ENCODE data around the gene SYNCRIP.
A peak's percentile ranks its signal among the peaks of the same experiment; 100 is the strongest.
"Not testable (repeated sequence)": the region's sequence is repeated elsewhere in the genome, so short reads cannot be mapped to it uniquely, and the experiment has no call there.

Gene SYNCRIP

DNA sequence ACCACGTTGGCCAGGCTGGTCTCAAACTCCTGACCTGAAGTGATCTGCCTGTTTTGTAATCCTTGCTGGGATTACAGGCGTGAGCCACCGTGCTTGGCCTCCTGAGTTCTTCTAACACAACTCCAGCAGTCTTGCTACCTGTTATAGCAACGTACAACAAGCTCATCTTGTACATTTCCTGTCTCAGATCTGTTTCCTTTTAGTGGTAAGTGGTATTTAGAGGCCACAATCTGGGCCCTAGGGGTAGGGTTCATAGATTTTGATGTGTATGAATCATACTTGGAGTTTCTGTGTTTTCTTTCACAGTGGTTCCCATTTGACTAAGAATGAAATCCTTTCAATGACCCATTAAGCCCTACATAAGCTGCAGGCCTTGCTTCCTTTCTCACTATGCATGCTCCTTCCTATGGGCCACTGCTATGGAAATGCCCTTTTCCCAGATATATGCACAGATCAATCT, 27.1 kb upstream of the SYNCRIP start:
- DNase-seq, result no peak

DNA sequence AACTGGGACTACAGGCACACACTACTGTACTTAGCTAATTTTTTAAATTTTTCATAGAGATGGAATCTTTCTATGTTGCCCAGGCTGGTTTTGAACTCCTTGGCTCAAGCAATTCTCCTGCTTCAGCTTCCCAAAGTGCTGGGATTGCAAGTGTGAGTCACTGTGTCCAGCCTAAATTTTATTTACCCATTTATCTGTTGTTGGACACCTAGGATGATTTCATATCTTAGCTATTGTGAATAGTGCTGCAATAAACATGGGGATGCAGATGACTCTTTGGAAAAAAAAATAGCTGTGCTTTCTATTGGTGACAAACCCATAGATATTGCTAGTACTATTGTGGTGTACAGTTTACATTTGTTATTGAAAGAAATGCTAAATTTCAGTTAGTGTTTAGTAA, 19.6 kb upstream of the SYNCRIP start:
- DNase-seq, result no peak

DNA sequence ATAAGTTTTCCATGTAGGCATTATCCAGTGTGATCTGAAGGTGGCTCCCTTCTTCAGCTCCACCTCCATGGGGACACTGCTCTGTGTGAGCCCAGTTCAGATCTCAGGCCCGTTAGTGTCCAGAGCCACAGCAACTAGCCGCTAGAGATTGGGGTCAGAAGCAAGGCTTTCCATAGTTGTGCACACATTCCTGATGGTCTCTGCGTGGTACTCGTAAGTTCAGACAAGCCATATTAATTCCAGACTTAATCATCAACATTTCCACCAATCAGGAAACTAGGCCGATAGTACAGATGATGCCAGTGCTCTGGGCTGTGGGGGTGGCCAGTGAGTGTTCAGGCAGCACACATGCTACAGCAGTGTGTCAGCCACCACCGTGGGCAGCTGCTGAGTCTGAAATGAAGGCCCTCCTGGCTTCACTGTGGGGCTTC, 17.5 kb upstream of the SYNCRIP start:
- peak in 1 of 2 donors; percentile 8 for DNase-seq

DNA sequence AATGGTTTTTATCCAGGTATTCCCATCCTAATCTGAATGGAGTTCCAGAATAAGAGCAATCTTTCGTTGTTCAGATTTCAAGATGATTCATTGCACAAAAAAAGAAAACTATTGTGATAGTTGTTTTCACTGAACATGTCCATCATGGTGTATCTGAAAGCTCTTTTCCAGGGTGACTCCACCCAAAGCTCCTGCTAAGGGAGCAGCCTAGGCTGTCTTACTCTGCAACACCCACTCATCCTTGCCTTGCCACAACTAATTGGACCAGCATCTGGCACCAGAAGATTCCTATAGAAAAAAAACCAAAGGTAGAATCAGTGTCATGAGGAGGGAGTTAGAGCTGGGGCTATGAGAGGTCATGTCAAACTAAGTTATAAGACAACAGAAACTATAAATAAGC, 7.9 kb upstream of the SYNCRIP start:
- DNase-seq, result no peak

DNA sequence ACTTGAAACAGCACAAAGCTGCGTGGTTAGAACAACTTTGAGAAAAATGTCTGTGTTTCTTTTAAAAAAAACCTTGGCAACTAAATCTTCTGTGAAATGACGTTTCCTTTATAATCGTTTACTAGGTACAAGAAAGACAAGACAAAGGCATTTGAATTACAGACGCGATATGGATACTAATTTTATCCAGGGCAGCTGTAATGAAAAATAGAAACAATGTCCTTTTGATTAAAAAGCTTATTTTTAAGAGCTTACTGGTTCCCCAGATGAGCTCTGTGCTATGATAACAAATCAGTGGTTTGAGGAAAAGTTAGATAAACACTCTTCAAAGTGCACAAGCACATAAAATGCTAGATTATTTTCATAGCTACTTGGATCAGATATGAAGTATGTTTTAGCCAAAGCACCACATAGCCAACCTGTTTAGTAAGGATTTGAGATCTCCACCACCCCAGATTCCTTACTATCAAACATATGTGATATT, 1.6 kb upstream of the SYNCRIP start:
- DNase-seq, result no peak

DNA sequence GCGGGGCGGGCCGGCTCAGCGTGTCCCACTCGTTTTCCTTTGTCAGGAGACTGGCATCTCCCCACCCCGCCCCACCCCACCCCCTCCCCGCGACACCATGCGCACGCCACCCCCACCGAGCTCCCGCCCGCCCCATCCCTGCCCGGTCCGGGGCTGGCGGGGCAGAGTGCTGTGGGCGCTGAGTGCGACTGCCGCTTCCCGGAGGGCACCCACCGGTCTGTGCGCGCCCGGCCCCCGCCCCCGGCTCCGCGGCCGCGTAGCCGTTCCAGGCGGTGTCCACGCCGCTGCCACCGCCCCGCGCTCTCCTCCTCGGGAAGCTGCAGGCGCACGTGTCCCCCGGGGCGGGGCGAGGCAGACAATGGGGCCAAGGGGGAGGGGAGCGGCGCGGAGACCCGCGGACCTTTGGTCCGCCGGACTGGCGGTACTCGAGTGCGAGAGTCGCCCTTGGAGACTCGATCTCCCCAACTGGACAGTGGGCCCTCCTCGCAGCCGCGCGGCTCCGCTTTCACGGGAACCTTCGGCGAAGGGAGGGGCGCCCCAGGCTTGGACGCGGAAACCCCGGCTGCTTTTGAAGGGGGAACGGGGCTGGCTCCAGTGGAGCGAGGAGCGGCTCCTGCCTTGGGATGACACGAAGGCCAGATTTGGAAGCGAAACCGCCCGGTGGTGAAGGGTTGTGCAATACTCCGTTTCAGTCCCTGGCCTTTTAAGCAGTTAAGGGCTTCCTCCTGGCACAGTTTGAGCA, 1.0 kb upstream of the SYNCRIP start:
- DNase-seq, result peak; percentile 81 to 89

DNA sequence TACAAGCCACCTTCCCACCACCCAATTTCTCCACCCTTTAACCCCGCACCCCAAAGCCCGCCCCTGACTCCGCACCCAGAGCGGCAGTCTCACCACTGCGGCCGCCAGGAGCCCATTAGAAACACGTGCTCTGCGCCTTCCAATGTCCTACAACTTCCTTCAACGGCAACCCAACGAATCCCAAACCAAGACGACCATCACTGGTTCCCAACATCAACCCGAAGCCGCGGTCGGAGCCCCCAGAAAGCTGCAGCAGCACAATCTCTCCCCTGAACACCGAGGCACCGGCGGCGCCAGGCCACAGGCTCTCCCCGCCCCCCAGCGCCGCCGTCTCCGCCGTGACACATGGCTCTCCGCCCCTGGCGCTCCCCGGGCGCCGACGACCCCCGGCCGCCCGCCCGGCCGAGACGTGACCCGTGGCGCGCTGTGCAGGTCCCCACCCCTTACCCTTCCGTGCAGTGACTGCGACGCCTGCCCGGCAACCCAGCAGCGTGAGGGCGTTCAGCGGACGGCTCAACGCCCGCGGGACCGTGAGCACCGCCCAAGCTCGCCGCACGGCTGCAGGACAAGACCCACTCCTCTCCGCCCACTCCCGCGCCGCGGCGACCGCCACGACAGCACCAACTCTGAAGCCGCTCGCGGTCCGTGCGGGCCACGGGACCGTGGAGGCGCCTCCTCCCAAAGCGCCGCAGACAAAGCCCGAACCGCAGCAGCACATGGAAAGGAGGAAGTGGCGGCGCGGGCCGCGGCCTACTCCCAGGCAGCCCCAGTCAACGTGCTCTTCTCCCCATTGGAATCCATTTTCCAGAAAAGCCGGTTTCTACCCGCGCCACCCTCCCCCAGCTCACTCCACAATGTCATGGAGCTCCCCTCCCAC, 551 bp downstream of the SYNCRIP start:
- DNase-seq, result peak; percentile 29 to 35

DNA sequence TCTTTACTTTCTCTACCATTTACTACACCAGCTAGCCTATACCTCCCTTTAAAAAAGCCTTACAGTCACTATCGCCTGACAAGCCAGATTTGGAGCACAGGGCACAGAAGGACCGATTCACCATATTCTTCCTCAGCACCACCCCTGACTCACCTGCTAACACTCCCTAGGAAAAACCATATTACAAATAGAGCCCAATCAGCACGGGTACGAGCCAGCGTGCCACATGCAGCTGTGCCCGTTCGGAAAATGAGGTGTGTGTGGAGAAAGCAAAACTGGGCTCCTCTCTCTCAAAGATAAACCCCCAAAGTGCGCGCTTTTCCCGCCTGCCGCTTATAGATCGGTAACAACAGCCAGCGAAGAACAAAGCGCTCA, 1.2 kb downstream of the SYNCRIP start:
- DNase-seq, result no peak

DNA sequence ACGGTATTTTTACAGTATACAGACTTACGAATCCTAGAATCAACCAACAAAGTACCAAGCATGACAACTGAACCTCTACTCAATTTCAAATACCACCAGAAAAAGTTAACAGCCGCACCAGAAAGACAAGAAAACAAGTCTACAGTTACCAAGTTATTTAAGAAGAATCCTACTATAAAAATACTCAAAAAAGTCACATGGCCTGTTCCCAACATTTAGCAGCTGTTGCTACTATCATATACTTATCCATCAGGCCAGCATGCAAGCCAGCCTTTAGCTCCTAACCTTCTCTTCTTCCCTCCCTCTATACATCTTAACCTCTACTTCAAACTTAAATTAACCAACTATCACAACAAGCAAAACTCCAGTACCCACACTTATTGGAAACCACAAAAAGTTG, 1.9 kb downstream of the SYNCRIP start:
- DNase-seq, result no peak

DNA sequence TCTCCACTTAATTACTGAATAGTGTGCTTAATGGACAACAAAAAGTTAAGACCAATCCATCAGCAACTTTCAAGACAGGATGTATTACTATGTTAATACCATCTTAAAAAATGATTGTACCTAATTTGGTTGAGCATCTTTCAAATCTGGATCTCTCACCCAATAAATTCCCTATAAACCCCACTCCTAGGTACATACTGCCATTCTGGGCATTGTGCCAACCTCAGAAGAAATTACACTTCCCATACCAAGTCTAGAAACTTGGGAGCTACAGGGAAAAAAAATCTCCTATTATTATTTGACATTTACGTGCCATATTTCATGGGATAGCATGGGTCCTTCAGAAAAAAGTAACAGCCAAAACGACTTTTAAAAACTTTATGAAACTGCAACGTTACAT, 5.1 kb downstream of the SYNCRIP start:
- no peak for DNase-seq

DNA sequence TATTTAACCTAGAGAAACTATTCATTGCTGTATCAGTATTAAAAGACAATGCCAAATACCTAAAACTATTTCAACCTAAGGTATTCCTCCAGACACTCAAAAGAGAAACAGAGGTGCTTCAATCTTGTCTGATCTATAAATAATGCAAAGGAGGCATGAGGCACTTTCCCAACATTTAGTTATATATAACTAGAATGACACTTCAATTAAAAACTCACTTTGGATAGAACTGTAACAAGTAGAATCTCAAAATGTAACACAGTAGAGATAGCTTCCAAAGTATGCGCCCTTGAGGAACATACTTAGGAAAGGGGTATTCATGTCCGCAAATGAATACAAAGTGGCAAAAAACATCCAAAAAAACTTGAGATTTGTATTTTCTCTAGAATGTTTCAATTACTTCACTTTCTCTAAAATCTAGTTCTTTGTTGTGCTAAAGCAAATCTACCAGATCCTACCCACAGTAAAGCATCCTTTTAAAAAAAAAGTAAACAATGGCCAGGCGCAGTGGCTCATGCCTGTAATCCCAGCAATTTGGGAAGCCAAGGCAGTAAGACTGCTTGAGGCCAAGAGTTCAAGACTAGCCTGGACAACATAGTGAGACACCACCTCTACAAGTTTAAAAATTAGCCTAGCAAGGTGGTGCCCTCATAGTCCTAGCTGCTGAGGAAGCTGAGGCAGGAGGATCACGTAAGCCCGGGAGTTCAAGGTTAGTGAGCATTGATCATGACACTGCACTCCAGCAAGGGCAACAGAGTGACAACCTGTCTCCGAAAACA, 10.3 kb downstream of the SYNCRIP start:
- DNase-seq, result no peak

DNA sequence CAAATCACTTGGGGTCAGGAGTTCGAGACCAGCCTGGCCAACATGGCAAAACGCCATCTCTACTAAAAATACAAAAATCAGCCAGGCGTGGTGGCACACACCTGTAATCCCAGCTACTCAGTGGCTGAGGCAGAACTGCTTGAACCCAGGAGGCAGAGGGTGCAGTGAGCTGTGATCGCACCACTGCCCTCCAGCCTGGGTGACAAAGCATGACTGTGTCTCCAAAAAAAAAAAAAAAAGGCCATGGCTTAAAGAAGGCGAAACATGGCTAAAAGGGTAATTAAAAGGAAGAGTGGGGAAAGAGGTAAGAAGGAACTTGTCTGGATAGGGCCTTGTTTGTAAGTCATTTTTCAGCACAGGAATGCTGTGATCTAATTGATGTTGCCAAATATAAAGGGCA, 11.6 kb downstream of the SYNCRIP start:
- DNase-seq, result not testable (repeated sequence)

DNA sequence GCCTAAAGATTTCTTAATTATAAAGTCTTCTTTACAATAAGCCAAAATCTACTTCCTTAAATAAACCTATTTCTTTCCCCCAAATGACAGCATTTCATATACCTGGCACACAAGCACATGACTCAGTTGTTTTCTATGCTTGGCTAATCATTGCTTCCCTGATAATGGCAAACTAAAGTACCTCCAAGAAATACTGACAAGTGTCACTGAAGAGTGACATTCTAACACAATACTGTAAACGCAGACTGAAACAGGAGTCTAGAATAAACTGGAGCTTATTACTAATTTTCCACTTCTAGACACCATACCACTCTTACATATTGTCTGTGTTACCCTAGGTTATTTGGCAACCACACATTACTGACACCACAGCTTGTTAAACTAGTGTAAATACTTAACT, 14.3 kb downstream of the SYNCRIP start:
- DNase-seq, result no peak

DNA sequence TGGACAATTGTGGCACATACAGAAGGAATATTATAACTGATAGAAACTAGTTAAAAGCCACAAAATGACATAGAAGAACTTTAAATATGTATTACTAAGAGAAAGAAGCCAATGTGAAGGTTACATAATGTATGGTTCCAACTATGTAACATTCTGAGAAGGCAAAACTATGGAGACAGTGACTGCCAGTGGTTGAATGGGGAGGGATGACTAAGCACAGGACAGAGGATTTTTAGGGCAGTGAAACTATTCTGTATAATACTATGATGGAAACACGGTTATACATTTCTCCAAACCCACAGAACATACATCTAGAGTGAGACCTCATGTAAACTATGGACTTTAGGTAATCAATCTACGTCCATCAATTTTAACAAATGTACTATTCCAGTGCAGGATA, 22.4 kb downstream of the SYNCRIP start:
- DNase-seq, result no peak

DNA sequence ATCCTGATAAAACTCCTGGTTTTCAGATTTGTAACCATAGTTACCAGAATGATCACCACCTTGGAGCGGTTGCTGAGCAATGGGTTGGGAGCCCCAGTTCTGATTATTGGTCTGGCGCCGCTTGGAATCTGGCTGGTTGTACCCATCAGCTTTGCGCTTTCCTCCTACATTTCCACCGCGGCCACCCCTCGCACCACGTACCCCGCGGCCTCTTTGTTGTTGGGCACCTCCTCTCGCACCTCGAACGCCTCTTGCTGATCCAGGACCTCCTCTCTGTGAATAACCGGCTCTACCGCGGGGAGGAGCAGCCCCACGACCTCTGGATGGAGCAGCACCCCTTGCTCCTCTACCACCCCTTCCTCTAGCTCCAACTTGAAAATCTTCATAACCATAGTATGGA, 27.9 kb downstream of the SYNCRIP start:
- no peak for DNase-seq

DNA sequence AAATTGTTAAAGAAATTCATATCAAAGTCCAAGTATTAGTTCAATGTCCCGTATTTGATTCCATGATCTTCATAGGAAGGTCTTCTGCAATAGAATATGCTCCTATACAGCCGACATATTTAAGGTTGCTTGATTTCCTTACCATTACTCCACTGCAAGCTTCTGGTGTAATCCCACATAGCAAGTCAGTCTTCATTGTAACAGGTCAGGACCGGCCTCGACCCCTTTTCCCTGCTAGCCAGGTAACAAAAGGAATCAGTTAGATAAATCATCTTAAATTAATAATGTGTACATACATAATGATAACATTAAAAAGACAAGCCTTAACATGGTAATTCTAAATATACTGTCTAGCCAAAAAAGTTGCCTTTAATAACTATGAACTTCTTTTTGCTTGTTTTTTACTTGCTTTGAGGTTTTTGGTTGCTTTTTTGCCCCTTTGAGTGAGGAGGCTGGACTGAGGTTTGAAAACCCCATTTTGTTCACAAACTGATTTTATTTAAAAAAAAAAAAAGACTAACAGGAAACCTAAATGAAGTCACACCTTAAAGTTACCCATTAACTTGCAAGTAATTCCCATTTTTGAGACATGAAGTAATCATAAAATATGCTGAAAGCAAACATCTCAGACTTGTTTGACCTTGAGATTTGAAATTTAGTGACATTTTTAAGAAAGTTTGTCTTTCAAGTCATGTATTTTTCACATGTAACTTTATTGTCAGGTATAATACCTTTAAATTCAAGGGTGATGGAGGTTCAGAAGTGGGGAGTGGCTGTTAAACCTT, 29.8 kb downstream of the SYNCRIP start:
- DNase-seq, result no peak

DNA sequence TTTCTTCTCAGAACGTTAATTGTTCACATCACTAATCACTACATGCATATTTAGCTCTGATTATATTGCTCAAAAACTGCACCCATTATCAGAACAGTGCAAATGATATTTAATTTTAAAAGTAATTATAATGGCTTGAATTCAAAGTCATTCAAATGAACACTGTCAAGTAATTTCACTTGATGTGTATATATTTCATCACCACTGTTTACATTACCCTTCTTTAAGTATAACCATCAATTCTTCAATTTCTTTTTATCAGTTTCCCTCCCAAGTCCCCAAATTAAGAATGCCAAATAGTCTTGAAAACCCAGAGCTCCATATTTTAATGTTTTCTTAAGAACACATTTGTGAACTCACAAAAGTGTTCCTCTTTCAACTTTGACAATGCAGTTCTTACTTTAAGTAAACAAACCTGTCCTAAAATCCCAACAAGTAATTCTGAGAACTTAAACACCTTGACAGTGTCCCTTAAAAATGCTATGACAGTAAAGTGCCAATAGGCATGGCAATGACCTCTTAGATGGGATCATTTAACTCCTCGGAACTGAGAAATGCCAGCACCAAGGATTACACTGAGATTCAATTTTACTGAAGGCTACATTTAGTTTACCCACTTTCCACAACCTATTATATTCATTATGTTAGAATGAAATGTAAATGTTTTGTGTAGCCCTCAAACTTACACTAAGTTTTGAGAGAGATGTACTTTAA, 32.3 kb downstream of the SYNCRIP start:
- DNase-seq, result no peak

DNA sequence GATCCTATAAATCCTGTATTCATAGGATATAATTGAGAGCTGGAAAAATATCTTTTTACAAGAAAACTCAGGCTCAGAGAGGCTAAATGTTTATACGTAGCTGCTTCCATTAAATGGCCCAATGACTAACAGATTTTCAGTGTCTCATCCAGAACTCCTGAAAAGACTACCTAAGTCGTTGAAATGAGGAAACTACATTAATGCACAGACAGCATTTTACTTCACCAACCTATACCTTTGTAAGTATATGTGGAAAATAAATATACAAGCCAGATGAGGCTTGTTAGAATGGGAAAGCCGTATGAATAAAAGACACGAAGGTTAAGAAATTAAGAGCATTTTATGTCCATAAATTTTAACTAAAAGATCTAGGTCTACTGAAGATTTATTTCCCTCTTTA, 40.6 kb downstream of the SYNCRIP start:
- no peak for DNase-seq

DNA sequence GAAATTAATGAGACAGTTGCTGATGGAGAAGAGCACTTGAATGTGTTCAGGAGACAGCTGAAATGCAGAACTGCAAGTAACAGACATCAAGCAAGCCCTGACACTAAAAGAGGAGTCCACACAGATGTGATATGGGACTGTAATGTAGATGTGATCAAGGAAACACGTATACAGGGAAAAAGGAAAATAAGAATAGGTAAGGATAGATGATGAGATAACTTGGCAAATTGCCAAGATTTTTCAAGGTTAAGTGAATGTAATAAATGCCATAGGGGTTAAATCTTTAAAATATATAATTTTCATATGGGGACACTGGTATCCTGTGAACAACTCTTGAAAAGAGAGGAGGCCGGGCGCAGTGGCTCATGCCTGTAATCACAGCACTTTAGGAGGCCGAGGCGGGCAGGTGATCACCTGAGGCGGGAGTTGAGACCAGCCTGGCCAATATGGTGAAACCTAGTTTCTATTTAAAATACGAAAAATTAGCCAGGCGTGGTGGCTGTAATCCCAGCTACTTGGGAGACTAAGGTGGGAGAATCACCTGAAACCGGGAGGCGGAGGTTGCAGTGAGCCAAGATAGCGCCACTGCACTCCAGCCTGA, 41.9 kb downstream of the SYNCRIP start:
- DNase-seq, result no peak

DNA sequence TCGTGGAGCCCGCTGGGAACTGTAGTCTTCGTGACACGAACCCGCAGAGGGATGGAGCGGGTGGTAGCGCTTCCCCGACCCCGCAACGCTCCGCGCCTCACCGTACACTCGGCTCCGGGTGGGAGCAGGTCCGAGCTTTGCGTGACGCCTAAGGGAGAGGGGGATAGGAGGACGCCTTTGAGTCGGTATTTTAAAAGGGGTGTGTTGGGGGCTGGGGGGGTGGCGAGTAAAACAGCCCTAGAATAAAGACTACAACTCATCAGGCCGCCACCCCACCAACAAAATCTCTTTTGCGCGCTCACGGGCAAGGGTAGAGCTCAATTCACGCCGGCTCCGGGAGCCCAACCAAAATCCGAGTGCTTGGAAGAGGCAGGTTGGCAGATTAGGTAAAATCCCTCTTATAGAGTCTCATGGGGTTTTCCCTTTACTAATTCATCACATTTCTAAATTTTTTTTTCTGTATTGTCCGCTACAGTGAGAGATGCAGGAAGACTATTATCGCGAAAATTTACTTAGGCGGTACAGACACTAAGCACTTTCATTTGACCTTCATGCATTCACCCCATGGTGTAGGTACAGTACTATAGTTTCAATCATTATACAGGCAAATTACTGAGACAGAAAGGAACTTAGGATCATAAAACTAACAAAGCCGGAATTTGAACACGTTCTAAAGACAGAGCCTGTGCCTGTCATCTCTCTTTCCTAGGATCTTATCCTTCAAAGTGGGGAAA, 48.3 kb downstream of the SYNCRIP start:
- DNase-seq, result peak in 1 of 2 donors; percentile 36
